Transverse colon (tissue), 4 donors: ENCODE results near the gene SERGEF.

Source experiments
- POLR2A ChIP-seq: fragments of 450-650 bp; IDR thresholded peaks from one replicate; pipeline ENCODE4 v1.6.1; 2016; ENCODE audit warnings: antibody characterized with exemption, mild to moderate bottlenecking, moderate library complexity
- POLR2AphosphoS5 ChIP-seq, 3 donors: sonication (generic); formaldehyde crosslinking; IDR thresholded peaks; one replicate each; pipeline ENCODE4 v1.6.1; 2016; ENCODE audit warnings: antibody characterized with exemption in 3 of 3
- TF ChIP-seq, protein P1 (sequence below), 5 experiments: fragments of 200-600 bp in 3 of 5; fragments of 450-650 bp in 2 of 5; sonication (generic) in 3 of 5; IDR thresholded peaks; 1 replicate in 2 of 5; 2 replicates in 3 of 5; pipeline ENCODE4 v1.5.1; 2016 to 2017; ENCODE audit warnings: antibody characterized with exemption in 5 of 5, inconsistent platforms in 3 of 5, mild to moderate bottlenecking in 2 of 5, moderate library complexity in 1 of 5

- TF ChIP-seq, protein P1, sequence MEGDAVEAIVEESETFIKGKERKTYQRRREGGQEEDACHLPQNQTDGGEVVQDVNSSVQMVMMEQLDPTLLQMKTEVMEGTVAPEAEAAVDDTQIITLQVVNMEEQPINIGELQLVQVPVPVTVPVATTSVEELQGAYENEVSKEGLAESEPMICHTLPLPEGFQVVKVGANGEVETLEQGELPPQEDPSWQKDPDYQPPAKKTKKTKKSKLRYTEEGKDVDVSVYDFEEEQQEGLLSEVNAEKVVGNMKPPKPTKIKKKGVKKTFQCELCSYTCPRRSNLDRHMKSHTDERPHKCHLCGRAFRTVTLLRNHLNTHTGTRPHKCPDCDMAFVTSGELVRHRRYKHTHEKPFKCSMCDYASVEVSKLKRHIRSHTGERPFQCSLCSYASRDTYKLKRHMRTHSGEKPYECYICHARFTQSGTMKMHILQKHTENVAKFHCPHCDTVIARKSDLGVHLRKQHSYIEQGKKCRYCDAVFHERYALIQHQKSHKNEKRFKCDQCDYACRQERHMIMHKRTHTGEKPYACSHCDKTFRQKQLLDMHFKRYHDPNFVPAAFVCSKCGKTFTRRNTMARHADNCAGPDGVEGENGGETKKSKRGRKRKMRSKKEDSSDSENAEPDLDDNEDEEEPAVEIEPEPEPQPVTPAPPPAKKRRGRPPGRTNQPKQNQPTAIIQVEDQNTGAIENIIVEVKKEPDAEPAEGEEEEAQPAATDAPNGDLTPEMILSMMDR (IDR thresholded peaks at IDR 0.05) = no peak
- TF ChIP-seq POLR2AphosphoS5 (IDR thresholded peaks at IDR 0.05) (no peak), POLR2A (no peak)
Measured at GRCh38 chr11:18016789-18017188, 3.9 kb upstream of the SERGEF start.
